ENCODE results near the gene MMP25.
"Not testable (repeated sequence)": the region's sequence is repeated elsewhere in the genome, so short reads cannot be mapped to it uniquely, and the experiment has no call there.

The MMP25 gene

GRCh38 chr16:3044708-3045107 is 1.7 kb upstream of the MMP25 start:
- H3K9me3 ChIP-seq (ENCODE audit: low read length): no peaks in the 10 kb centered on the region
- no peak overlapping the region for H2AFZ ChIP-seq (ENCODE audit: low read depth, low read length)
- no peak overlapping the region for H3K4me3 ChIP-seq (ENCODE audit: low read length)
- H3K4me1 ChIP-seq (ENCODE audit: insufficient read depth, low read length): peaks cover 10% of the 10 kb centered on the region
- H3K27me3 ChIP-seq (ENCODE audit: insufficient read depth, low read length): peaks cover 45% of the 10 kb centered on the region
- H3K36me3 ChIP-seq (ENCODE audit: insufficient read depth, low read length): no peaks in the 10 kb centered on the region

- Histone ChIP-seq H3K4me3 (ENCODE audit: low read length) (no peak overlapping the region), H2AFZ (ENCODE audit: low read depth, low read length) (no peak overlapping the region), H3K4me1 (ENCODE audit: insufficient read depth, low read length) (peaks cover 10% of the 10 kb centered on the region), H3K27me3 (ENCODE audit: insufficient read depth, low read length) (peaks cover 45% of the 10 kb centered on the region), H3K9me3 (ENCODE audit: low read length) (no peaks in the 10 kb centered on the region), H3K36me3 (ENCODE audit: insufficient read depth, low read length) (no peaks in the 10 kb centered on the region)
Observed at GRCh38 chr16:3046641-3047386, 453 bp downstream of the MMP25 start.

GRCh38 chr16:3047387-3047720 is 993 bp downstream of the MMP25 start:
- no peaks in the 10 kb centered on the region for H3K36me3 ChIP-seq (ENCODE audit: insufficient read depth, low read length)
- H2AFZ ChIP-seq (ENCODE audit: low read depth, low read length): no peak overlapping the region
- H3K4me1 ChIP-seq (ENCODE audit: insufficient read depth, low read length): peaks cover 10% of the 10 kb centered on the region
- no peak overlapping the region for H3K4me3 ChIP-seq (ENCODE audit: low read length)
- no peaks in the 10 kb centered on the region for H3K9me3 ChIP-seq (ENCODE audit: low read length)
- peaks cover 45% of the 10 kb centered on the region for H3K27me3 ChIP-seq (ENCODE audit: insufficient read depth, low read length)

DNA sequence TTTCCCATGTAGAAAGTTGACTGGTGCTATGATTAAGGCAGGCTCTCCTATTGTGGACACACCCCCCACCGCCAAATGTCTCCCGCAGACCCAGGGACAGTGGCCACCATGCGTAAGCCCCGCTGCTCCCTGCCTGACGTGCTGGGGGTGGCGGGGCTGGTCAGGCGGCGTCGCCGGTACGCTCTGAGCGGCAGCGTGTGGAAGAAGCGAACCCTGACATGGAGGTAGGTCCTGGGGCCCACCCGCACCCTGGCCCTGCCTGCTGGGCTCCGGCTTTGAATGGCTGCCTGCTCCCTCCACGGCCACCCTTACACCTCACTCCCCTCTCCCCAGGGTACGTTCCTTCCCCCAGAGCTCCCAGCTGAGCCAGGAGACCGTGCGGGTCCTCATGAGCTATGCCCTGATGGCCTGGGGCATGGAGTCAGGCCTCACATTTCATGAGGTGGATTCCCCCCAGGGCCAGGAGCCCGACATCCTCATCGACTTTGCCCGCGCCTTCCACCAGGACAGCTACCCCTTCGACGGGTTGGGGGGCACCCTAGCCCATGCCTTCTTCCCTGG is 3.6 kb downstream of the MMP25 start:
- Histone ChIP-seq H2AFZ (ENCODE audit: low read depth, low read length) (no peak overlapping the region), H3K9me3 (ENCODE audit: low read length) (no peaks in the 10 kb centered on the region), H3K4me1 (ENCODE audit: insufficient read depth, low read length) (peaks cover 10% of the 10 kb centered on the region), H3K27me3 (ENCODE audit: insufficient read depth, low read length) (peaks cover 40% of the 10 kb centered on the region), H3K4me3 (ENCODE audit: low read length) (no peak overlapping the region), H3K36me3 (ENCODE audit: insufficient read depth, low read length) (no peaks in the 10 kb centered on the region)

- no peak overlapping the region for H2AFZ ChIP-seq (ENCODE audit: low read depth, low read length)
- H3K4me1 ChIP-seq (ENCODE audit: insufficient read depth, low read length): peaks cover 7% of the 10 kb centered on the region
- H3K36me3 ChIP-seq (ENCODE audit: insufficient read depth, low read length): no peaks in the 10 kb centered on the region
- H3K27me3 ChIP-seq (ENCODE audit: insufficient read depth, low read length): peaks cover 36% of the 10 kb centered on the region
- H3K9me3 ChIP-seq (ENCODE audit: low read length): no peaks in the 10 kb centered on the region
- H3K4me3 ChIP-seq (ENCODE audit: low read length): no peak overlapping the region
Observed at GRCh38 chr16:3050487-3050886, 4.1 kb downstream of the MMP25 start.

GRCh38 chr16:3051009-3051408 is 4.6 kb downstream of the MMP25 start:
- Histone ChIP-seq H3K36me3 (ENCODE audit: insufficient read depth, low read length) (no peaks in the 10 kb centered on the region), H3K27me3 (ENCODE audit: insufficient read depth, low read length) (peaks cover 32% of the 10 kb centered on the region), H3K4me1 (ENCODE audit: insufficient read depth, low read length) (peaks cover 3% of the 10 kb centered on the region), H3K9me3 (ENCODE audit: low read length) (no peaks in the 10 kb centered on the region), H3K4me3 (ENCODE audit: low read length) (no peak overlapping the region), H2AFZ (ENCODE audit: low read depth, low read length) (no peak overlapping the region)

DNA sequence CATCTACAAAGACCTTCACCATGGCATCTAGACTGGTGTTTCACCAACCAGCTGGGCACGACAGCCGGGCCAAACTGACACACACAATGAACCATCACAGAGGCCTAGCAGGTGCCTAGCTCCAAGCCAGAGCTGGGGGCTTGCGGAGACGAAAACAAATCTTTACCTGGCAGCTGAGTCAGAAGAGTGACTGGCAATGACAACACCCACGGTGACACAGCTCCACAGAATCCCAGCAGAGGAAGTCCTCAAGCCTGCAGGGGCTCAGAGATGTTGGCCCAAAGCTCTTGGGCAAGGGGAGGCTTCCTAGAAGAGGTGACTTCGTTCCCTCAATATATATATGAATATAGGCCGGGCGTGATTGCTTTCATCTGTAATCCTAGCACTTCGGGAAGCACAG is 5.1 kb downstream of the MMP25 start:
- no peak overlapping the region for H3K4me3 ChIP-seq (ENCODE audit: low read length)
- H3K27me3 ChIP-seq (ENCODE audit: insufficient read depth, low read length): peaks cover 27% of the 10 kb centered on the region
- H3K9me3 ChIP-seq (ENCODE audit: low read length): no peaks in the 10 kb centered on the region
- H2AFZ ChIP-seq (ENCODE audit: low read depth, low read length): no peak overlapping the region
- H3K36me3 ChIP-seq (ENCODE audit: insufficient read depth, low read length): no peaks in the 10 kb centered on the region
- H3K4me1 ChIP-seq (ENCODE audit: insufficient read depth, low read length): no peaks in the 10 kb centered on the region

- not testable (repeated sequence) for H3K4me3 ChIP-seq (ENCODE audit: low read length); H2AFZ ChIP-seq (ENCODE audit: low read depth, low read length); H3K36me3 ChIP-seq (ENCODE audit: insufficient read depth, low read length)
Observed at GRCh38 chr16:3052571-3053329, 6.4 kb downstream of the MMP25 start.

GRCh38 chr16:3053330-3053710 is 7.0 kb downstream of the MMP25 start:
- not testable (repeated sequence) for H3K27me3 ChIP-seq (ENCODE audit: insufficient read depth, low read length); H3K9me3 ChIP-seq (ENCODE audit: low read length); H3K36me3 ChIP-seq (ENCODE audit: insufficient read depth, low read length); H3K4me1 ChIP-seq (ENCODE audit: insufficient read depth, low read length); H3K4me3 ChIP-seq (ENCODE audit: low read length); H2AFZ ChIP-seq (ENCODE audit: low read depth, low read length)

More at GRCh38 chr16:3052571-3053329, 6.4 kb downstream of the MMP25 start:
- not testable (repeated sequence) for H3K4me1 ChIP-seq (ENCODE audit: insufficient read depth, low read length); H3K9me3 ChIP-seq (ENCODE audit: low read length)
- H3K27me3 ChIP-seq (ENCODE audit: insufficient read depth, low read length): peaks cover 15% of the 10 kb centered on the region

GRCh38 chr16:3054965-3055733 is 8.8 kb downstream of the MMP25 start:
- no peak overlapping the region for H3K4me3 ChIP-seq (ENCODE audit: low read length)
- no peaks in the 10 kb centered on the region for H3K27me3 ChIP-seq (ENCODE audit: insufficient read depth, low read length)
- H3K36me3 ChIP-seq (ENCODE audit: insufficient read depth, low read length): no peaks in the 10 kb centered on the region
- no peak overlapping the region for H2AFZ ChIP-seq (ENCODE audit: low read depth, low read length)
- peaks cover 7% of the 10 kb centered on the region for H3K4me1 ChIP-seq (ENCODE audit: insufficient read depth, low read length)
- no peaks in the 10 kb centered on the region for H3K9me3 ChIP-seq (ENCODE audit: low read length)

DNA sequence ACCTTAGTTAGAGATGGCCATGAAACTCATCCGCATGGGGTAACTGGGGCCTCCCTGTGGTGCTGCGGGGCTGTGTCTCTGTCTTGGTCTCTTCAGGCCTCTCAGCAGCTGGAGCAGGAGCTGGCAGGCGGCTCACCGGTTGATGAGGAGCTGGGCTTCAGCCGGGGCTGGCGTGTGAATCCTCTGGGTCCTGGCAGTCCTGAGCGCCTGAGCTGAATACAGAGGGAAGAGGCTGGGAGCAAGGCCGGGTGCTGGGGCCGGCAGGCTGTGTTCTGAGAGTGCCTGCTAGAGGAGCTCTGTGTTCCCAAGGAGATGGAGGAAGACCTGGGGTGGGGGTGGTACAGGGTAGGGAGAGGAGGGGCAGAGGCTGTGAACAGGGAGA is 9.4 kb downstream of the MMP25 start:
- not testable (repeated sequence) for H3K9me3 ChIP-seq (ENCODE audit: low read length); H3K36me3 ChIP-seq (ENCODE audit: insufficient read depth, low read length); H3K4me3 ChIP-seq (ENCODE audit: low read length); H3K27me3 ChIP-seq (ENCODE audit: insufficient read depth, low read length); H2AFZ ChIP-seq (ENCODE audit: low read depth, low read length); H3K4me1 ChIP-seq (ENCODE audit: insufficient read depth, low read length)

- H3K27me3 ChIP-seq (ENCODE audit: insufficient read depth, low read length): no peaks in the 10 kb centered on the region
- H3K9me3 ChIP-seq (ENCODE audit: low read length): no peaks in the 10 kb centered on the region
- no peak overlapping the region for H3K4me3 ChIP-seq (ENCODE audit: low read length)
- H3K4me1 ChIP-seq (ENCODE audit: insufficient read depth, low read length): peaks cover 7% of the 10 kb centered on the region
- no peaks in the 10 kb centered on the region for H3K36me3 ChIP-seq (ENCODE audit: insufficient read depth, low read length)
- no peak overlapping the region for H2AFZ ChIP-seq (ENCODE audit: low read depth, low read length)
Observed at GRCh38 chr16:3056336-3057180, 10.2 kb downstream of the MMP25 start.
